ENCODE measurements around the gene COL27A1.

COL27A1 gene

DNA sequence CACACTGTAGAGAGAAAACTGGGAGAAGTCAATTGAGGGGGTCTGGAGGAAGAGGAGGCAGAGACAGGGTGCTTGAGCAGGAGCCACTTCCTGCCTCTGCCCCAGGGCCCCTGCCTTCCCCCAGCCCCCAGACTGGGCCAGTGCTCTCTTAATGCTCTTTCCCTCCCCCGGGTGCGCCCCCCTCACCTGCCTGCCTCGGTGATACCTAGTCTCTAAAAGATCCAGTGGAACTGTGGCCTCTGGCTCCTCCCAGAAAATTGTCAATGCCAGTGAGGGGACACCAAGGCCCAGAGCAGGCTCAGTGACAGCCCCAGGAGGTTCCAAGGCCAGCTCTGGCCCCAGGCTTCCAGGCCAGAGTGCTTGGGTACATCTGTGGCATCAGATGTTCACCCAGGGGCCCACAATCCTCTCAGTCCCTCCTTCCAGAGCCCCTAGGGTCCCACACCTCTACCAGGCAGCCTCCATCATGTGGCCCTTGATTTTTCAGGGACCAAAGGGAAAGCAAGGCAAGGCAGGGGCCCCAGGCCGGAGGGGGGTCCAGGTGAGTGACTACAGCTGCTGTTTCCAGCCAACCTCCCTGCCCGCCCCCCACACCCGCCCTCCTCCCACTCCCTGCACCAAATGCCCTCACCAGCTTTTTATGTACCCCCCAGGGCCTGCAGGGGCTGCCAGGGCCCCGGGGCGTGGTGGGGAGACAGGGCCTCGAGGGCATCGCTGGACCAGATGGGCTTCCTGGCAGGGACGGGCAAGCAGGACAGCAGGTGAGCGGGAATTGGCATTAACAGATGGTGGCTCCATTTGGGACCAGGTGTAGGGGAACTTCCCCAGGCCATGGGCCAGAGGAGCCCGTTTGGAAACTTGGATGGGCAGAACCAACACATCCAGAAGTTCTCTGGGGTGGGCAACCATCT lies 134.5 kb downstream of the COL27A1 start:
- ATAC-seq: no peak
- TF ChIP-seq ISL1 (CRISPR knock-in tag; IDR thresholded peaks at IDR 0.05): no peak
- no peak for TF ChIP-seq ZNF70 (CRISPR knock-in tag; IDR thresholded peaks at IDR 0.05)
- TF ChIP-seq ZNF8 (CRISPR knock-in tag; IDR thresholded peaks at IDR 0.05): no peak
- no peak for TF ChIP-seq RARB (CRISPR knock-in tag; IDR thresholded peaks at IDR 0.05)
- TF ChIP-seq CSDC2 (CRISPR knock-in tag; IDR thresholded peaks at IDR 0.05): no peak
- no peak for TF ChIP-seq ZC3H10 (CRISPR knock-in tag; IDR thresholded peaks at IDR 0.05)
- TF ChIP-seq ARNTL (CRISPR knock-in tag; IDR thresholded peaks at IDR 0.05; ENCODE audit: borderline replicate concordance, low read depth): no peak
- no peak for TF ChIP-seq ZFP3 (CRISPR knock-in tag; IDR thresholded peaks at IDR 0.05)
- TF ChIP-seq, protein P1, sequence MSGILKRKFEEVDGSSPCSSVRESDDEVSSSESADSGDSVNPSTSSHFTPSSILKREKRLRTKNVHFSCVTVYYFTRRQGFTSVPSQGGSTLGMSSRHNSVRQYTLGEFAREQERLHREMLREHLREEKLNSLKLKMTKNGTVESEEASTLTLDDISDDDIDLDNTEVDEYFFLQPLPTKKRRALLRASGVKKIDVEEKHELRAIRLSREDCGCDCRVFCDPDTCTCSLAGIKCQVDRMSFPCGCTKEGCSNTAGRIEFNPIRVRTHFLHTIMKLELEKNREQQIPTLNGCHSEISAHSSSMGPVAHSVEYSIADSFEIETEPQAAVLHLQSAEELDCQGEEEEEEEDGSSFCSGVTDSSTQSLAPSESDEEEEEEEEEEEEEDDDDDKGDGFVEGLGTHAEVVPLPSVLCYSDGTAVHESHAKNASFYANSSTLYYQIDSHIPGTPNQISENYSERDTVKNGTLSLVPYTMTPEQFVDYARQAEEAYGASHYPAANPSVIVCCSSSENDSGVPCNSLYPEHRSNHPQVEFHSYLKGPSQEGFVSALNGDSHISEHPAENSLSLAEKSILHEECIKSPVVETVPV (CRISPR knock-in tag; IDR thresholded peaks at IDR 0.05): no peak
- no peak for TF ChIP-seq GLIS3 (CRISPR knock-in tag; IDR thresholded peaks at IDR 0.05)

DNA sequence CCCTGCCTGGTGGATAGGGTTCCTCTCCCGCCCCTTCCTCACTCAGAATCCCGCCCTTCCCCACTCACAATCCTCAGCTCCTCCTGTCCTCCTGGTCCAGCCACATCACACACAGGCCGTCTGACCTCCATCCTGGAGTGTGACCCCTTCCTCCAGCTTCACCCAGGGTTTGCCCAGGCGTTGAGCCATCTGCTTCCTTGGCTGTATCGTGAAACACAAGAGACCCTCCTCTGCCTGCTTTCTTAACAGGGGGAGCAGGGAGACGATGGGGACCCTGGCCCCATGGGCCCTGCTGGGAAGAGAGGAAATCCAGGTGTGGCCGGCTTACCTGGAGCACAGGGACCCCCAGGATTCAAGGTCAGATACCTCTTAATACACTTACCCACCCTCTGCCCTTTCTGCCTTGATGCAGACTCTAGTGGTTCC lies 135.2 kb downstream of the COL27A1 start:
- peak; percentile 25 for ATAC-seq
- TF ChIP-seq BACH2 (CRISPR knock-in tag; IDR thresholded peaks at IDR 0.05; ENCODE audit: borderline replicate concordance) (no peak), OSR1 (CRISPR knock-in tag; IDR thresholded peaks at IDR 0.05) (no peak), TCF4 (CRISPR knock-in tag; IDR thresholded peaks at IDR 0.05; ENCODE audit: borderline replicate concordance) (no peak), ISL1 (CRISPR knock-in tag; IDR thresholded peaks at IDR 0.05) (no peak), ZC3H10 (CRISPR knock-in tag; IDR thresholded peaks at IDR 0.05) (no peak), ARNTL (CRISPR knock-in tag; IDR thresholded peaks at IDR 0.05; ENCODE audit: borderline replicate concordance, low read depth) (no peak), ZNF70 (CRISPR knock-in tag; IDR thresholded peaks at IDR 0.05) (no peak), GLIS3 (CRISPR knock-in tag; IDR thresholded peaks at IDR 0.05) (no peak), CSDC2 (CRISPR knock-in tag; IDR thresholded peaks at IDR 0.05) (no peak), SNAI2 (CRISPR knock-in tag; IDR thresholded peaks at IDR 0.05) (no peak), RARB (CRISPR knock-in tag; IDR thresholded peaks at IDR 0.05) (no peak), ESRRG (CRISPR knock-in tag; IDR thresholded peaks at IDR 0.05) (no peak), ZFP3 (CRISPR knock-in tag; IDR thresholded peaks at IDR 0.05) (no peak)
- TF ChIP-seq, protein P2, sequence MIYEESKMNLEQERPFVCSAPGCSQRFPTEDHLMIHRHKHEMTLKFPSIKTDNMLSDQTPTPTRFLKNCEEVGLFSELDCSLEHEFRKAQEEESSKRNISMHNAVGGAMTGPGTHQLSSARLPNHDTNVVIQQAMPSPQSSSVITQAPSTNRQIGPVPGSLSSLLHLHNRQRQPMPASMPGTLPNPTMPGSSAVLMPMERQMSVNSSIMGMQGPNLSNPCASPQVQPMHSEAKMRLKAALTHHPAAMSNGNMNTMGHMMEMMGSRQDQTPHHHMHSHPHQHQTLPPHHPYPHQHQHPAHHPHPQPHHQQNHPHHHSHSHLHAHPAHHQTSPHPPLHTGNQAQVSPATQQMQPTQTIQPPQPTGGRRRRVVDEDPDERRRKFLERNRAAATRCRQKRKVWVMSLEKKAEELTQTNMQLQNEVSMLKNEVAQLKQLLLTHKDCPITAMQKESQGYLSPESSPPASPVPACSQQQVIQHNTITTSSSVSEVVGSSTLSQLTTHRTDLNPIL (CRISPR knock-in tag; IDR thresholded peaks at IDR 0.05; ENCODE audit: low read depth): no peak
- TF ChIP-seq, protein P3, sequence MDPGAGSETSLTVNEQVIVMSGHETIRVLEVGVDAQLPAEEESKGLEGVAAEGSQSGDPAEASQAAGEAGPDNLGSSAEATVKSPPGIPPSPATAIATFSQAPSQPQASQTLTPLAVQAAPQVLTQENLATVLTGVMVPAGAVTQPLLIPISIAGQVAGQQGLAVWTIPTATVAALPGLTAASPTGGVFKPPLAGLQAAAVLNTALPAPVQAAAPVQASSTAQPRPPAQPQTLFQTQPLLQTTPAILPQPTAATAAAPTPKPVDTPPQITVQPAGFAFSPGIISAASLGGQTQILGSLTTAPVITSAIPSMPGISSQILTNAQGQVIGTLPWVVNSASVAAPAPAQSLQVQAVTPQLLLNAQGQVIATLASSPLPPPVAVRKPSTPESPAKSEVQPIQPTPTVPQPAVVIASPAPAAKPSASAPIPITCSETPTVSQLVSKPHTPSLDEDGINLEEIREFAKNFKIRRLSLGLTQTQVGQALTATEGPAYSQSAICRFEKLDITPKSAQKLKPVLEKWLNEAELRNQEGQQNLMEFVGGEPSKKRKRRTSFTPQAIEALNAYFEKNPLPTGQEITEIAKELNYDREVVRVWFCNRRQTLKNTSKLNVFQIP (CRISPR knock-in tag; IDR thresholded peaks at IDR 0.05; ENCODE audit: borderline replicate concordance, low read depth): no peak
- TF ChIP-seq, protein P4, sequence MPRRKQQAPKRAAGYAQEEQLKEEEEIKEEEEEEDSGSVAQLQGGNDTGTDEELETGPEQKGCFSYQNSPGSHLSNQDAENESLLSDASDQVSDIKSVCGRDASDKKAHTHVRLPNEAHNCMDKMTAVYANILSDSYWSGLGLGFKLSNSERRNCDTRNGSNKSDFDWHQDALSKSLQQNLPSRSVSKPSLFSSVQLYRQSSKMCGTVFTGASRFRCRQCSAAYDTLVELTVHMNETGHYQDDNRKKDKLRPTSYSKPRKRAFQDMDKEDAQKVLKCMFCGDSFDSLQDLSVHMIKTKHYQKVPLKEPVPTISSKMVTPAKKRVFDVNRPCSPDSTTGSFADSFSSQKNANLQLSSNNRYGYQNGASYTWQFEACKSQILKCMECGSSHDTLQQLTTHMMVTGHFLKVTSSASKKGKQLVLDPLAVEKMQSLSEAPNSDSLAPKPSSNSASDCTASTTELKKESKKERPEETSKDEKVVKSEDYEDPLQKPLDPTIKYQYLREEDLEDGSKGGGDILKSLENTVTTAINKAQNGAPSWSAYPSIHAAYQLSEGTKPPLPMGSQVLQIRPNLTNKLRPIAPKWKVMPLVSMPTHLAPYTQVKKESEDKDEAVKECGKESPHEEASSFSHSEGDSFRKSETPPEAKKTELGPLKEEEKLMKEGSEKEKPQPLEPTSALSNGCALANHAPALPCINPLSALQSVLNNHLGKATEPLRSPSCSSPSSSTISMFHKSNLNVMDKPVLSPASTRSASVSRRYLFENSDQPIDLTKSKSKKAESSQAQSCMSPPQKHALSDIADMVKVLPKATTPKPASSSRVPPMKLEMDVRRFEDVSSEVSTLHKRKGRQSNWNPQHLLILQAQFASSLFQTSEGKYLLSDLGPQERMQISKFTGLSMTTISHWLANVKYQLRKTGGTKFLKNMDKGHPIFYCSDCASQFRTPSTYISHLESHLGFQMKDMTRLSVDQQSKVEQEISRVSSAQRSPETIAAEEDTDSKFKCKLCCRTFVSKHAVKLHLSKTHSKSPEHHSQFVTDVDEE (CRISPR knock-in tag; IDR thresholded peaks at IDR 0.05): no peak
- TF ChIP-seq, protein P5, sequence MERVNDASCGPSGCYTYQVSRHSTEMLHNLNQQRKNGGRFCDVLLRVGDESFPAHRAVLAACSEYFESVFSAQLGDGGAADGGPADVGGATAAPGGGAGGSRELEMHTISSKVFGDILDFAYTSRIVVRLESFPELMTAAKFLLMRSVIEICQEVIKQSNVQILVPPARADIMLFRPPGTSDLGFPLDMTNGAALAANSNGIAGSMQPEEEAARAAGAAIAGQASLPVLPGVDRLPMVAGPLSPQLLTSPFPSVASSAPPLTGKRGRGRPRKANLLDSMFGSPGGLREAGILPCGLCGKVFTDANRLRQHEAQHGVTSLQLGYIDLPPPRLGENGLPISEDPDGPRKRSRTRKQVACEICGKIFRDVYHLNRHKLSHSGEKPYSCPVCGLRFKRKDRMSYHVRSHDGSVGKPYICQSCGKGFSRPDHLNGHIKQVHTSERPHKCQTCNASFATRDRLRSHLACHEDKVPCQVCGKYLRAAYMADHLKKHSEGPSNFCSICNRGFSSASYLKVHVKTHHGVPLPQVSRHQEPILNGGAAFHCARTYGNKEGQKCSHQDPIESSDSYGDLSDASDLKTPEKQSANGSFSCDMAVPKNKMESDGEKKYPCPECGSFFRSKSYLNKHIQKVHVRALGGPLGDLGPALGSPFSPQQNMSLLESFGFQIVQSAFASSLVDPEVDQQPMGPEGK (CRISPR knock-in tag; IDR thresholded peaks at IDR 0.05; ENCODE audit: borderline replicate concordance): no peak
- TF ChIP-seq, protein P1 (CRISPR knock-in tag; IDR thresholded peaks at IDR 0.05): no peak
